SU-DHL-6 (cell line): Measurements from ENCODE around the gene ABHD17A.

Experiments
- EZH2phosphoT487 ChIP-seq: fragments of 200-600 bp; sonication (generic), shearing (Covaris generic); conservative IDR thresholded peaks from 2 replicates; pipeline ENCODE4 v1.6.1; 2018; ENCODE audit warnings: mild to moderate bottlenecking, antibody characterized with exemption, low read length, moderate library complexity, mixed read lengths
- TF ChIP-seq, protein P1 (sequence below): fragments of 200-600 bp; sonication (generic); IDR thresholded peaks from one replicate; pipeline ENCODE4 v1.5.1; 2017; ENCODE audit warnings: antibody characterized with exemption, mild to moderate bottlenecking, low read length, moderate library complexity; ENCODE audit not compliant: insufficient read depth, poor library complexity, severe bottlenecking

- no peak for TF ChIP-seq EZH2phosphoT487
- TF ChIP-seq, protein P1, sequence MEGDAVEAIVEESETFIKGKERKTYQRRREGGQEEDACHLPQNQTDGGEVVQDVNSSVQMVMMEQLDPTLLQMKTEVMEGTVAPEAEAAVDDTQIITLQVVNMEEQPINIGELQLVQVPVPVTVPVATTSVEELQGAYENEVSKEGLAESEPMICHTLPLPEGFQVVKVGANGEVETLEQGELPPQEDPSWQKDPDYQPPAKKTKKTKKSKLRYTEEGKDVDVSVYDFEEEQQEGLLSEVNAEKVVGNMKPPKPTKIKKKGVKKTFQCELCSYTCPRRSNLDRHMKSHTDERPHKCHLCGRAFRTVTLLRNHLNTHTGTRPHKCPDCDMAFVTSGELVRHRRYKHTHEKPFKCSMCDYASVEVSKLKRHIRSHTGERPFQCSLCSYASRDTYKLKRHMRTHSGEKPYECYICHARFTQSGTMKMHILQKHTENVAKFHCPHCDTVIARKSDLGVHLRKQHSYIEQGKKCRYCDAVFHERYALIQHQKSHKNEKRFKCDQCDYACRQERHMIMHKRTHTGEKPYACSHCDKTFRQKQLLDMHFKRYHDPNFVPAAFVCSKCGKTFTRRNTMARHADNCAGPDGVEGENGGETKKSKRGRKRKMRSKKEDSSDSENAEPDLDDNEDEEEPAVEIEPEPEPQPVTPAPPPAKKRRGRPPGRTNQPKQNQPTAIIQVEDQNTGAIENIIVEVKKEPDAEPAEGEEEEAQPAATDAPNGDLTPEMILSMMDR: no peak
These were observed 47.9 kb upstream of the ABHD17A start for GRCh38 chr19:1933244-1933643.
